ENCODE measurements around the gene RIC1. TPM values are rescaled to one million over a fixed set of nuclear protein-coding genes. Genes with fewer than 3 reads are reported as not detected.

Gene RIC1
- polyA plus RNA-seq, 1 of the 3 experiments (the other 2 are of a cell fraction): 21.9 TPM

DNA sequence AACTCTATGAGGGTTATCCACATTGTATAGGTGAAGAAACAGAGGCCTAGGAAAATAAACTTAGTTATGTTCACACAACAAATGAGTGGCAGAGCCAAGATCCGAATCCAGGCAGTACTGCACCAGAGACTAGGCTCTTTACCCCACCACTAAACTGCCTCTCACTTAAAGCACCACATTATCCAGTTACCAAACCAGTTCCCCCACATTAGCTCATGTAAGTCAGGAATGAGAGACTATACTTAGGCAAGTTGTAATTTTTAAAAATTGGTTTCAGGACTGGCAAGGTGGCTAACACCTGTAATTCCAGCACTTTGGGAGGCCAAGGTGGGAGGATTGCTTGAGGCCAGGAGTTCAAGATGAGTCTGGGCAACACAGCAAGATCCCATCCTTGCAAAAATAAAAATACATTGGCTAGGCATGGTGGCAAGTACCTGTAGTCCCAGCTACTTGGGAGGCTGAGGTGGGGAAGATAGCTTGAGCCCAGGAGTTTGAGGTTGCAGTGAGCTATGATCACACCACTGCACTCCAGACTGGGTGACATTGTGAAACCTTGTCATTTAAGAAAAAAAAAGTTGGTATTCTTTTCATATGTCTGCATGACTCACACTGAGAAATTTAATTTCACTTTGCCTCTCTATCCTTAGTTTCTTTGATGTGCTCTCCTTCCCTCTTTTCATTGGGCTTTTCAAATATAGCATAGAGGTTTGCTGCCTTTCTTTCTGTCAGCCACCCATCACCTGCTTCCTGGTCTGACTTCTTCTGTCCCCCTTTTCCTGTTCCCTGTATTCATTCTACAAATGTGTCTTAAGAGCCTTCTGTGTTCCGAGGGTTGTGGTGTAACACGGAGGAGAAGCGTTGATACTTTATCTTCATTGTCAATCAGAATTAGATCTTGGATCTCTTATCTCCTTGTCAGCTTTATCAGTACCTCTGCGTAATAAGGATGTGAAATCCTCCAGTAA lies 139.3 kb downstream of the RIC1 start:
- Histone ChIP-seq H3K4me3 (ENCODE audit: low read depth in 2 of 2, low read length in 1 of 2) (no peak overlapping the region), H3K9me3 (no peaks in the 10 kb centered on the region), H3K27me3 (ENCODE audit: insufficient read depth) (no peaks in the 10 kb centered on the region), H2AFZ (ENCODE audit: low read depth) (no peak overlapping the region), H4K20me1 (ENCODE audit: insufficient read depth) (no peaks in the 10 kb centered on the region), H3K4me1 (ENCODE audit: control insufficient read depth in 1 of 2, insufficient read depth in 2 of 2, low read depth in 1 of 2, low read length in 1 of 2) (no peaks in the 10 kb centered on the region; a peak in 1 of 4 replicates), H3K9ac (no peak overlapping the region), H3K4me2 (no peak overlapping the region), H3K9me2 (no peaks in the 10 kb centered on the region), H3K79me2 (ENCODE audit: insufficient read depth) (no peaks in the 10 kb centered on the region), H3F3A (replicated peaks; ENCODE audit: insufficient read depth) (peaks cover 9% of the 10 kb centered on the region), H3K27ac (ENCODE audit: low read depth in 2 of 2, low read length in 1 of 2) (no peak overlapping the region), H3K36me3 (replicated peaks in 1 of 2; ENCODE audit: control insufficient read depth in 1 of 2, insufficient read depth in 2 of 2, low read length in 1 of 2) (peaks cover 82 to 91% of the 10 kb centered on the region in 2 experiments)
- no peak for TF ChIP-seq TEAD4 (IDR thresholded peaks at IDR 0.05; ENCODE audit: borderline replicate concordance, insufficient read depth)
- TF ChIP-seq MEF2A (IDR thresholded peaks at IDR 0.05; ENCODE audit: borderline replicate concordance, low read depth): no peak
- POLR2A ChIA-PET: no interaction called here
- CTCF ChIA-PET: no interaction called here
- 95% methylated on average over 5 of the region's 5 CpGs for WGBS (ENCODE audit: low lambda C conversion rate)
- no peak for DNase-seq

DNA sequence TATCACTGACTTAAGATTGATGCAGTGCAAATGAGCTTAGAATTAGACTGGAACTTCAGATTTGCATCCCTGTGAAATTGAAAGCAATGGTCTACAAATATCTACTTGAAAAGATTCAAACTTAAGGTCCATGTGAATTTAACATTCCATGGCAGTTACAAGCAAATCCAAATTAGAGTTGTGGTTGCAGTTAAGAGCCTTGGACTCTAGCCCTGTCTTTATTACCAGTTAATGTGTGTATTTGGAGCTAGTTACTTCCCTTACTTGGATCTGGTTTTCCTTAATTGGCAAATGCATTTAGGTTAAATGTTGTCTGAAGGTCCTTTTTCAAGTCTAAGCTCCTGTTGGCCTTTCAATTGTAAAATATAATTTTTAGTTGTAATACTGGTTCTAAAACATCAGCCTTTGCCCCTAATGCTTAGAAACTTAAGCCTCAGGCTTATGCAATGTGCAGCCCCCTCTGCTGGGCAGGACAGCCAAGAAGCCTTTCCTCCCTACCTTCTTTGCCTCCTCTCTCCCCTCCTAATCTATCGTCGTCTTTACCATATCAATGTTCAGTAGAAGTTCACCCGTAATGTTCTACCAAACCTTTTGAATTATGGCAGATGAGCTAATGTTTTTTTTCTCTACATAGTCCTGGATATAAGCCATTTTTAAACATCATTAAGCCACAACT lies 144.6 kb downstream of the RIC1 start:
- H3K79me2 ChIP-seq (ENCODE audit: insufficient read depth): no peaks in the 10 kb centered on the region

More for the DNA sequence above, 144.6 kb downstream of the RIC1 start:
- POLR2A ChIA-PET: no interaction called here
- no peak for DNase-seq
- peak overlapping the region in 1 of 2 experiments; percentile 73; a peak in 2 of 4 replicates for H3K27ac ChIP-seq (ENCODE audit: low read depth in 2 of 2, low read length in 1 of 2)
- 84% methylated on average over 3 of the region's 3 CpGs for WGBS (ENCODE audit: low lambda C conversion rate)
- peaks cover 14% of the 10 kb centered on the region for H3F3A ChIP-seq (replicated peaks; ENCODE audit: insufficient read depth)
- no peaks in the 10 kb centered on the region for H3K9me2 ChIP-seq
- H4K20me1 ChIP-seq (ENCODE audit: insufficient read depth): no peaks in the 10 kb centered on the region
- H3K27me3 ChIP-seq (ENCODE audit: insufficient read depth): no peaks in the 10 kb centered on the region
- peaks cover 14% of the 10 kb centered on the region for H3K9me3 ChIP-seq
- H3K4me1 ChIP-seq (ENCODE audit: control insufficient read depth in 1 of 2, insufficient read depth in 2 of 2, low read depth in 1 of 2, low read length in 1 of 2): peaks cover 0 to 6% of the 10 kb centered on the region in 2 experiments; a peak in 1 of 4 replicates
- H3K9ac ChIP-seq: no peak overlapping the region
- H2AFZ ChIP-seq (ENCODE audit: low read depth): no peak overlapping the region
- no peak overlapping the region for H3K4me2 ChIP-seq
- peaks cover 92 to 100% of the 10 kb centered on the region in 2 experiments for H3K36me3 ChIP-seq (replicated peaks in 1 of 2; ENCODE audit: control insufficient read depth in 1 of 2, insufficient read depth in 2 of 2, low read length in 1 of 2)
- CTCF ChIA-PET: interaction anchor here (0.7 to 1.6 kb wide), 5 partner anchors 13 to 113 kb away, joined by 3 to 6 read pairs (median 4); no protein-coding TSS in a partner anchor
- H3K4me3 ChIP-seq (ENCODE audit: low read depth in 2 of 2, low read length in 1 of 2): no peak overlapping the region
- TF ChIP-seq, protein P1, sequence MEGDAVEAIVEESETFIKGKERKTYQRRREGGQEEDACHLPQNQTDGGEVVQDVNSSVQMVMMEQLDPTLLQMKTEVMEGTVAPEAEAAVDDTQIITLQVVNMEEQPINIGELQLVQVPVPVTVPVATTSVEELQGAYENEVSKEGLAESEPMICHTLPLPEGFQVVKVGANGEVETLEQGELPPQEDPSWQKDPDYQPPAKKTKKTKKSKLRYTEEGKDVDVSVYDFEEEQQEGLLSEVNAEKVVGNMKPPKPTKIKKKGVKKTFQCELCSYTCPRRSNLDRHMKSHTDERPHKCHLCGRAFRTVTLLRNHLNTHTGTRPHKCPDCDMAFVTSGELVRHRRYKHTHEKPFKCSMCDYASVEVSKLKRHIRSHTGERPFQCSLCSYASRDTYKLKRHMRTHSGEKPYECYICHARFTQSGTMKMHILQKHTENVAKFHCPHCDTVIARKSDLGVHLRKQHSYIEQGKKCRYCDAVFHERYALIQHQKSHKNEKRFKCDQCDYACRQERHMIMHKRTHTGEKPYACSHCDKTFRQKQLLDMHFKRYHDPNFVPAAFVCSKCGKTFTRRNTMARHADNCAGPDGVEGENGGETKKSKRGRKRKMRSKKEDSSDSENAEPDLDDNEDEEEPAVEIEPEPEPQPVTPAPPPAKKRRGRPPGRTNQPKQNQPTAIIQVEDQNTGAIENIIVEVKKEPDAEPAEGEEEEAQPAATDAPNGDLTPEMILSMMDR (IDR thresholded peaks at IDR 0.05): peak; percentile 24; the same call in 1 of the 2 replicates
- TF ChIP-seq TEAD4 (IDR thresholded peaks at IDR 0.05; ENCODE audit: borderline replicate concordance, insufficient read depth): no peak
- TF ChIP-seq RAD21 (IDR thresholded peaks at IDR 0.05; ENCODE audit: low read length): no peak
- TF ChIP-seq EZH2phosphoT487 (IDR thresholded peaks at IDR 0.05; ENCODE audit: borderline replicate concordance, low read depth): no peak
- no peak for TF ChIP-seq MEF2A (IDR thresholded peaks at IDR 0.05; ENCODE audit: borderline replicate concordance, low read depth)
- TF ChIP-seq EP300 (IDR thresholded peaks at IDR 0.05; ENCODE audit: borderline replicate concordance in 1 of 2, low read depth in 1 of 2, low read length in 1 of 2): no peak

All from SK-N-SH (cell line).